Peyer's patch (tissue), 4 donors: ENCODE measurements around the gene COX6B2.

Experiments
- POLR2A ChIP-seq, 2 donors: fragments of 450-650 bp; IDR thresholded peaks; one replicate each; pipeline ENCODE4 v1.5.1; 2017; ENCODE audit warnings: antibody characterized with exemption in 2 of 2, mild to moderate bottlenecking in 2 of 2, moderate library complexity in 2 of 2
- TF ChIP-seq, protein P1 (sequence below), 6 experiments: fragments of 450-650 bp in 4 of 6; fragments of 200-600 bp in 2 of 6; sonication (generic) in 1 of 6; IDR thresholded peaks; one replicate each; pipeline ENCODE4 v1.5.1; 2017 to 2019; ENCODE audit warnings: antibody characterized with exemption in 6 of 6, mild to moderate bottlenecking in 3 of 6, moderate library complexity in 1 of 6

DNA sequence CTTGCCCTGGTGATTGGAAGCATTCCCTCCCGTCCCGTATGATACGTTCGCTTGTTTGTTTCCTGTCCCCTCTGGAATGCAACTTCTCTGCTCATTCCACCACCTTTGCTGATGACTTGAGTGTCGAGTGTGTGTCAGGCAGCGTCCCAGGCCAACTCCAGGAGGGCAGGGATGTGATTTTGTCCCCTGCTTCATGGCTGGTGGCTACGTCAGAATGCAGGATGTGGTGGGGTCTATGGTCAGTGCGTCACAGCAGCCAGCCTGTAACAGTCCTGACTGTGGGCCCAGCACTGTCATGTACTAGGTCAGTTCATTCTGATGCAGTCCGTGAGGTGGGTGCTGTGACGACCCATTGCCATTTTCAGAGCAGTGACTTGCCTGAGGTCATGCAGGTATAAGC, 54.5 kb downstream of the COX6B2 start:
- no peak for TF ChIP-seq POLR2A (IDR thresholded peaks at IDR 0.05)
- TF ChIP-seq, protein P1, sequence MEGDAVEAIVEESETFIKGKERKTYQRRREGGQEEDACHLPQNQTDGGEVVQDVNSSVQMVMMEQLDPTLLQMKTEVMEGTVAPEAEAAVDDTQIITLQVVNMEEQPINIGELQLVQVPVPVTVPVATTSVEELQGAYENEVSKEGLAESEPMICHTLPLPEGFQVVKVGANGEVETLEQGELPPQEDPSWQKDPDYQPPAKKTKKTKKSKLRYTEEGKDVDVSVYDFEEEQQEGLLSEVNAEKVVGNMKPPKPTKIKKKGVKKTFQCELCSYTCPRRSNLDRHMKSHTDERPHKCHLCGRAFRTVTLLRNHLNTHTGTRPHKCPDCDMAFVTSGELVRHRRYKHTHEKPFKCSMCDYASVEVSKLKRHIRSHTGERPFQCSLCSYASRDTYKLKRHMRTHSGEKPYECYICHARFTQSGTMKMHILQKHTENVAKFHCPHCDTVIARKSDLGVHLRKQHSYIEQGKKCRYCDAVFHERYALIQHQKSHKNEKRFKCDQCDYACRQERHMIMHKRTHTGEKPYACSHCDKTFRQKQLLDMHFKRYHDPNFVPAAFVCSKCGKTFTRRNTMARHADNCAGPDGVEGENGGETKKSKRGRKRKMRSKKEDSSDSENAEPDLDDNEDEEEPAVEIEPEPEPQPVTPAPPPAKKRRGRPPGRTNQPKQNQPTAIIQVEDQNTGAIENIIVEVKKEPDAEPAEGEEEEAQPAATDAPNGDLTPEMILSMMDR (IDR thresholded peaks at IDR 0.05): no peak
